K562 (cell line): ENCODE data around the gene TMEM86A. TPM values are rescaled to one million over a fixed set of nuclear protein-coding genes. Genes with fewer than 3 reads are reported as not detected.

Source experiments
- ATAC-seq: fragments of 200-7000 bp; cut with Tn5 transposase; 3 replicates; pipeline ENCODE4 v1.9.1; 2020; ENCODE audit warnings: moderate library complexity
- BruUV-seq: library from RNA; stranded (reverse); fragments of 400-500 nt; replicated peaks from 2 replicates; lab custom pipeline; 2021; lab: Mats Ljungman, UMichigan
- CTCF ChIA-PET: fragments of 300-600 bp; formaldehyde crosslinking; extraction: SDS; loops from one replicate; lab custom pipeline; 2021; ENCODE audit warnings: low intra/inter-chr PET ratio; lab: Yijun Ruan, JAX
- POLR2A ChIA-PET: fragments of 300-600, 350-650 bp; sonication (Branson Sonifier 250); formaldehyde crosslinking; extraction: SDS; loops from one replicate; lab custom pipeline; 2021; ENCODE audit warnings: antibody characterized with exemption, inconsistent platforms; lab: Yijun Ruan, JAX
- DNase-seq, 4 experiments: peaks; one replicate each; pipeline versions ENCODE4 v3.0.0 to v3.0.0-alpha.2; 2011 to 2018; ENCODE audit warnings: low spot score in 3 of 4, mixed read lengths in 3 of 4; ENCODE audit errors: extremely low read depth in 1 of 4
- FAIRE-seq: peaks from 2 replicates; lab custom pipeline; 2011; peaks lifted over from hg19 to GRCh38; lab: Jason Lieb, UNC
- H2AFZ ChIP-seq: 2 replicates; pipeline ENCODE4 v1.6.0; 2011; ENCODE audit warnings: low read depth, low read length, control low read depth, inconsistent platforms
- H3K27ac ChIP-seq: fragments of 200-600 bp; 3 replicates; pipeline ENCODE4 v1.8.0; 2011; ENCODE audit warnings: low read depth, mild to moderate bottlenecking, control low read depth, inconsistent platforms, low read length, moderate library complexity, mixed read lengths; ENCODE audit errors: extremely low read depth
- H3K27me3 ChIP-seq, 2 experiments: fragments of 300-600 bp in 1 of 2; 2 replicates in 1 of 2; 3 replicates in 1 of 2; pipeline versions ENCODE4 v1.6.0 to v1.8.0; 2011; ENCODE audit warnings: inconsistent platforms in 2 of 2, low read length in 2 of 2, mild to moderate bottlenecking in 1 of 2, mixed read lengths in 1 of 2, moderate library complexity in 1 of 2; ENCODE audit not compliant: control insufficient read depth in 2 of 2, insufficient read depth in 2 of 2
- H3K36me3 ChIP-seq: fragments of 300-600 bp; 3 replicates; pipeline ENCODE4 v1.8.0; 2011; ENCODE audit warnings: mild to moderate bottlenecking, low read length, inconsistent platforms; ENCODE audit not compliant: control insufficient read depth, insufficient read depth
- H3K4me1 ChIP-seq, 2 experiments: fragments of 200-600 bp in 1 of 2; replicated peaks in 1 of 2; 2 replicates in 1 of 2; 3 replicates in 1 of 2; pipeline versions ENCODE4 v1.5.1 to v1.8.0; 2011; ENCODE audit warnings: inconsistent platforms in 2 of 2, low read length in 2 of 2, mild to moderate bottlenecking in 1 of 2, mixed read lengths in 1 of 2, moderate library complexity in 1 of 2; ENCODE audit not compliant: control insufficient read depth in 2 of 2, insufficient read depth in 2 of 2
- H3K4me2 ChIP-seq: 2 replicates; pipeline ENCODE4 v1.6.1; 2011; ENCODE audit warnings: low read length, control low read depth, inconsistent platforms, mixed read lengths; ENCODE audit not compliant: insufficient read depth
- H3K4me3 ChIP-seq: fragments of 200-600 bp; sonication (generic), shearing (Covaris generic); 2 replicates; pipeline ENCODE4 v1.5.1; 2016; ENCODE audit warnings: control low read depth, inconsistent platforms
- H3K79me2 ChIP-seq: fragments of 200-600 bp; 3 replicates; pipeline ENCODE4 v1.8.0; 2011; ENCODE audit warnings: low read length, inconsistent platforms; ENCODE audit not compliant: control insufficient read depth, insufficient read depth
- H3K9ac ChIP-seq, 2 experiments: 2 replicates each; pipeline versions ENCODE4 v1.6.0 to v1.6.1; 2011; ENCODE audit warnings: low read depth in 2 of 2, low read length in 2 of 2, control low read depth in 1 of 2, inconsistent platforms in 1 of 2, mild to moderate bottlenecking in 1 of 2, mixed read lengths in 1 of 2; ENCODE audit not compliant: insufficient read depth in 1 of 2
- H3K9me1 ChIP-seq: one replicate; pipeline ENCODE4 v1.6.0; 2011; ENCODE audit warnings: inconsistent platforms, mild to moderate bottlenecking, low read length, moderate library complexity; ENCODE audit not compliant: control insufficient read depth, insufficient read depth
- H3K9me3 ChIP-seq: replicated peaks from 2 replicates; pipeline ENCODE4 v1.5.1; 2011; ENCODE audit warnings: low read depth, low read length, inconsistent platforms; ENCODE audit not compliant: control insufficient read depth, insufficient read depth
- H4K20me1 ChIP-seq: replicated peaks from 2 replicates; pipeline ENCODE4 v1.6.1; 2011; ENCODE audit warnings: low read length, inconsistent platforms, mixed read lengths; ENCODE audit not compliant: control insufficient read depth, insufficient read depth
- DPF2 ChIP-seq: fragments of 450-650 bp; IDR thresholded peaks from 2 replicates; pipeline ENCODE4 v1.6.1; 2016
- FOXP4 ChIP-seq: sonication (generic); formaldehyde crosslinking; IDR thresholded peaks from 2 replicates; pipeline ENCODE4 v1.8.0; 2022; ENCODE audit warnings: mild to moderate bottlenecking, missing genetic modification reagents, borderline replicate concordance
- HNRNPL ChIP-seq: fragments of 200-400 bp; formaldehyde crosslinking; IDR thresholded peaks from 2 replicates; pipeline ENCODE4 v1.6.1; 2017; ENCODE audit warnings: low read depth, mild to moderate bottlenecking, low read length
- L3MBTL2 ChIP-seq: fragments of 450-650 bp; IDR thresholded peaks from 2 replicates; pipeline ENCODE4 v1.6.1; 2016; ENCODE audit warnings: mild to moderate bottlenecking, moderate library complexity
- MTF1 ChIP-seq: fragments of 250-450 bp; sonication (Bioruptor Pico); IDR thresholded peaks from 2 replicates; pipeline ENCODE4 v1.9.0; 2021; ENCODE audit warnings: moderate library complexity, mild to moderate bottlenecking, inconsistent platforms, borderline replicate concordance
- NCOA4 ChIP-seq: fragments of 450-650 bp; IDR thresholded peaks from 2 replicates; pipeline ENCODE4 v1.6.1; 2018; ENCODE audit warnings: mild to moderate bottlenecking; ENCODE audit not compliant: partially characterized antibody
- RBM25 ChIP-seq: fragments of 200-400 bp; formaldehyde crosslinking; IDR thresholded peaks from 2 replicates; pipeline ENCODE4 v1.6.1; 2018; ENCODE audit warnings: low read length, low read depth, moderate library complexity; ENCODE audit not compliant: severe bottlenecking
- ZNF239 ChIP-seq: fragments of 250-450 bp; sonication (Bioruptor Pico); IDR thresholded peaks from 2 replicates; pipeline ENCODE4 v1.4.0; 2020; ENCODE audit warnings: mild to moderate bottlenecking
- ZNF354B ChIP-seq: fragments of 250-450 bp; sonication (Bioruptor Pico); IDR thresholded peaks from 2 replicates; pipeline ENCODE4 v1.4.0; 2020
- ZNF696 ChIP-seq: fragments of 250-450 bp; sonication (Bioruptor Pico); conservative IDR thresholded peaks from 2 replicates; pipeline ENCODE4 v1.4.0; 2020; ENCODE audit warnings: mild to moderate bottlenecking, moderate library complexity
- ZNF764 ChIP-seq: fragments of 250-450 bp; sonication (Bioruptor Pico); IDR thresholded peaks from 2 replicates; pipeline ENCODE4 v1.4.0; 2020; ENCODE audit warnings: low read depth, mild to moderate bottlenecking, moderate library complexity
- WGBS: fragments of 100-300 bp; shearing (Covaris generic); methylation state at CpG from one replicate; pipeline ENCODE4 v1.1.6; 2016; ENCODE audit warnings: low coverage, mixed read lengths; ENCODE audit not compliant: insufficient coverage; ENCODE audit errors: missing lambda C conversion rate; 5-methylcytosine and 5-hydroxymethylcytosine counted together
- in situ Hi-C: fragments of 300-500 bp; cut with MboI; formaldehyde crosslinking; loops from 4 replicates; pipeline ENCODE4 v1.15.0; 2018; ENCODE audit warnings: inconsistent platforms, mixed read lengths
- intact Hi-C: fragments of 100-400 bp; cut with micrococcal nuclease; formaldehyde crosslinking; loops from 2 replicates; pipeline ENCODE4 v1.14.2; 2022
- polyA plus RNA-seq, 8 experiments: library from polyadenylated mRNA; depleted of rRNA in 4 of 8; stranded (reverse) in 5 of 8; unstranded in 3 of 8; fragments of >200 nt; fragmentation: Nextera tagmentation in 2 of 8; fragmentation: Illumina TruSeq in 1 of 8; extraction: Ambion mirVana in 2 of 8; extraction: Trizol in 1 of 8; gene quantifications; 2 replicates each; pipeline versions ENCODE4 v1.2.1 to v1.2.3, GENCODE V29; 2011 to 2014; ENCODE audit warnings: inconsistent platforms in 1 of 8, missing spikeins in 1 of 8
- total RNA-seq, 7 experiments: library from RNA; depleted of rRNA in 6 of 7; stranded (reverse); fragments of >200 nt in 6 of 7; fragmentation: Illumina TruSeq in 2 of 7; extraction: Trizol in 2 of 7; gene quantifications; 2 replicates each; pipeline versions ENCODE4 v1.2.1 to v1.2.3, GENCODE V29; 2011 to 2021; ENCODE audit warnings: low replicate concordance in 1 of 7
- TF ChIP-seq, protein P1 (sequence below), 3 experiments: IDR thresholded peaks in 2 of 3; conservative IDR thresholded peaks in 1 of 3; 2 replicates each; pipeline ENCODE4 v1.5.1; 2011 to 2012; ENCODE audit warnings: low read length in 3 of 3, mild to moderate bottlenecking in 3 of 3, control low read depth in 2 of 3, improper control_type of control experiment in 1 of 3, inconsistent platforms in 1 of 3, low read depth in 1 of 3, mixed read lengths in 1 of 3, moderate library complexity in 1 of 3; ENCODE audit not compliant: insufficient read depth in 2 of 3
- TF ChIP-seq, protein P2 (sequence below): fragments of 450-650 bp; formaldehyde crosslinking; IDR thresholded peaks from 2 replicates; pipeline ENCODE4 v1.4.0; 2022; ENCODE audit warnings: mild to moderate bottlenecking, moderate library complexity

Gene TMEM86A
- total and polyA plus RNA-seq, 9 of the 15 experiments (the other 6 are each of a cell fraction or from before 2014, with no cell fraction given), result 0.22 to 1.3 (median 0.40) TPM; not detected in 2

DNA sequence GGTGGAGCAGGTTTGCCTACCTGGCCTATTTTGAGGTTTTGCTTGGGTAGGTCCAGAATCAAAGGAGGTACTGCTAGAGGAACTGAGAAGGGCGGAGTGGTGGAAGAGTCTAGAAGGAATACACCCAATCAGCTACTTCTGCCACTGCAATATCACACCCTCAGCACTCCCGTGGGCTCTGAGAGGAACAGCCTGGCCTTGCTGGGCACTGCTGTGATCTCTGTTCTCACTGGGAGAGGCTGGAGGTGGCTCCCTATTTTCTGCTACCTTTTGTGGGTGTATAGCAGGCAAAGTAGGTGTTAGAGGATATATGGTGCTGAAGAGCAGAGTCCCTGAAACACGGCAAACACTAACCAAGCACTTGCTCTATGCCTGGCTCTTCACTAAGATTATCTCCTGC lies 52.4 kb downstream of the TMEM86A start (continued):
- TF ChIP-seq FOXP4 (CRISPR knock-in tag) (no peak), ZNF354B (CRISPR knock-in tag) (no peak)
- TF ChIP-seq, protein P1, sequence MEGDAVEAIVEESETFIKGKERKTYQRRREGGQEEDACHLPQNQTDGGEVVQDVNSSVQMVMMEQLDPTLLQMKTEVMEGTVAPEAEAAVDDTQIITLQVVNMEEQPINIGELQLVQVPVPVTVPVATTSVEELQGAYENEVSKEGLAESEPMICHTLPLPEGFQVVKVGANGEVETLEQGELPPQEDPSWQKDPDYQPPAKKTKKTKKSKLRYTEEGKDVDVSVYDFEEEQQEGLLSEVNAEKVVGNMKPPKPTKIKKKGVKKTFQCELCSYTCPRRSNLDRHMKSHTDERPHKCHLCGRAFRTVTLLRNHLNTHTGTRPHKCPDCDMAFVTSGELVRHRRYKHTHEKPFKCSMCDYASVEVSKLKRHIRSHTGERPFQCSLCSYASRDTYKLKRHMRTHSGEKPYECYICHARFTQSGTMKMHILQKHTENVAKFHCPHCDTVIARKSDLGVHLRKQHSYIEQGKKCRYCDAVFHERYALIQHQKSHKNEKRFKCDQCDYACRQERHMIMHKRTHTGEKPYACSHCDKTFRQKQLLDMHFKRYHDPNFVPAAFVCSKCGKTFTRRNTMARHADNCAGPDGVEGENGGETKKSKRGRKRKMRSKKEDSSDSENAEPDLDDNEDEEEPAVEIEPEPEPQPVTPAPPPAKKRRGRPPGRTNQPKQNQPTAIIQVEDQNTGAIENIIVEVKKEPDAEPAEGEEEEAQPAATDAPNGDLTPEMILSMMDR (IDR thresholded peaks at IDR 0.05 in 2 of 3, conservative IDR thresholded peaks at IDR 0.05 in 1 of 3; ENCODE audit: insufficient read depth in 2 of 3, low read depth in 1 of 3, low read length in 3 of 3), result no peak
- TF ChIP-seq, all 486 proteins: peak for 0

- in situ Hi-C loops (no loop called here), intact Hi-C loops (no loop called here)
- Histone ChIP-seq H3K27me3 (peaks cover 10 to 61% of the 10 kb centered on the region in 2 experiments; a peak in 3 of 5 replicates), H2AFZ (no peak overlapping the region), H3K9ac (no peak overlapping the region), H3K4me3 (no peak overlapping the region), H3K9me3 (no peaks in the 10 kb centered on the region), H3K36me3 (no peaks in the 10 kb centered on the region), H3K79me2 (no peaks in the 10 kb centered on the region), H3K9me1 (no peaks in the 10 kb centered on the region), H3K4me1 (no peaks in the 10 kb centered on the region), H4K20me1 (no peaks in the 10 kb centered on the region), H3K27ac (no peak overlapping the region), H3K4me2 (no peak overlapping the region)
- TF ChIP-seq ZNF764 (CRISPR knock-in tag) (no peak), L3MBTL2 (no peak), HNRNPL (no peak), MTF1 (CRISPR knock-in tag) (no peak), RBM25 (no peak), NCOA4 (no peak), ZNF239 (CRISPR knock-in tag) (no peak), ZNF696 (CRISPR knock-in tag) (no peak), DPF2 (no peak)
- TF ChIP-seq, protein P2, sequence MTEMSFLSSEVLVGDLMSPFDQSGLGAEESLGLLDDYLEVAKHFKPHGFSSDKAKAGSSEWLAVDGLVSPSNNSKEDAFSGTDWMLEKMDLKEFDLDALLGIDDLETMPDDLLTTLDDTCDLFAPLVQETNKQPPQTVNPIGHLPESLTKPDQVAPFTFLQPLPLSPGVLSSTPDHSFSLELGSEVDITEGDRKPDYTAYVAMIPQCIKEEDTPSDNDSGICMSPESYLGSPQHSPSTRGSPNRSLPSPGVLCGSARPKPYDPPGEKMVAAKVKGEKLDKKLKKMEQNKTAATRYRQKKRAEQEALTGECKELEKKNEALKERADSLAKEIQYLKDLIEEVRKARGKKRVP (CRISPR knock-in tag), result no peak
- ChIA-PET CTCF (no interaction called here), POLR2A (no interaction called here)
- no peak for DNase-seq
- 0% methylated on average over 3 of the region's 3 CpGs for WGBS
- FAIRE-seq, result no peak
- no TSS peak for BruUV-seq
- ATAC-seq, result no peak
These were observed 53.9 kb downstream of the TMEM86A start for GRCh38 chr11:18752502-18752901.
